SK-N-SH (cell line): ENCODE data around the gene ASTL.

Experiments used
- CTCF ChIP-seq: fragments of 200-600 bp; sonication (generic); IDR thresholded peaks from 2 replicates; pipeline ENCODE4 v1.6.1; 2017; ENCODE audit warnings: antibody characterized with exemption, mild to moderate bottlenecking, moderate library complexity
- EP300 ChIP-seq, 2 experiments: IDR thresholded peaks; 2 replicates each; pipeline versions ENCODE4 v1.4.0 to v1.6.1; 2012; ENCODE audit warnings: borderline replicate concordance in 1 of 2, low read depth in 1 of 2, low read length in 1 of 2
- EZH2phosphoT487 ChIP-seq: fragments of 200-600 bp; sonication (generic); IDR thresholded peaks from 2 replicates; pipeline ENCODE4 v1.6.1; 2017; ENCODE audit warnings: low read depth, mixed run types, mild to moderate bottlenecking, antibody characterized with exemption, moderate library complexity, borderline replicate concordance
- GABPA ChIP-seq: IDR thresholded peaks from 2 replicates; pipeline ENCODE4 v1.4.0; 2012; ENCODE audit warnings: low read depth, mild to moderate bottlenecking
- MAX ChIP-seq: IDR thresholded peaks from 2 replicates; pipeline ENCODE4 v1.4.0; 2012; ENCODE audit warnings: low read depth
- RAD21 ChIP-seq: IDR thresholded peaks from 2 replicates; pipeline ENCODE4 v1.6.1; 2012; ENCODE audit warnings: mild to moderate bottlenecking, low read length
- TAF1 ChIP-seq: IDR thresholded peaks from 2 replicates; pipeline ENCODE4 v1.6.1; 2012; ENCODE audit warnings: low read depth, mild to moderate bottlenecking, low read length, moderate library complexity, borderline replicate concordance
- ZBTB33 ChIP-seq: IDR thresholded peaks from 2 replicates; pipeline ENCODE4 v1.4.0; 2012; ENCODE audit warnings: low read depth, borderline replicate concordance

- no peak for TF ChIP-seq GABPA
- no peak for TF ChIP-seq TAF1
- TF ChIP-seq CTCF = no peak
- no peak for TF ChIP-seq EP300 (IDR thresholded peaks at IDR 0.05; ENCODE audit: borderline replicate concordance in 1 of 2, low read depth in 1 of 2, low read length in 1 of 2)
- no peak for TF ChIP-seq RAD21
- no peak for TF ChIP-seq MAX
- no peak for TF ChIP-seq EZH2phosphoT487
- no peak for TF ChIP-seq ZBTB33
Observed at GRCh38 chr2:96184188-96184587, 45.9 kb upstream of the ASTL start.
